ENCODE results near the gene PAOX. TPM values are rescaled to one million over a fixed set of nuclear protein-coding genes. Genes with fewer than 3 reads are reported as not detected.
A peak's percentile ranks its signal among the peaks of the same experiment; 100 is the strongest.
"Not testable (repeated sequence)": the region's sequence is repeated elsewhere in the genome, so short reads cannot be mapped to it uniquely, and the experiment has no call there.

PAOX gene
- total RNA-seq, 1 donor from 2014 or later: 16.9 TPM

DNA sequence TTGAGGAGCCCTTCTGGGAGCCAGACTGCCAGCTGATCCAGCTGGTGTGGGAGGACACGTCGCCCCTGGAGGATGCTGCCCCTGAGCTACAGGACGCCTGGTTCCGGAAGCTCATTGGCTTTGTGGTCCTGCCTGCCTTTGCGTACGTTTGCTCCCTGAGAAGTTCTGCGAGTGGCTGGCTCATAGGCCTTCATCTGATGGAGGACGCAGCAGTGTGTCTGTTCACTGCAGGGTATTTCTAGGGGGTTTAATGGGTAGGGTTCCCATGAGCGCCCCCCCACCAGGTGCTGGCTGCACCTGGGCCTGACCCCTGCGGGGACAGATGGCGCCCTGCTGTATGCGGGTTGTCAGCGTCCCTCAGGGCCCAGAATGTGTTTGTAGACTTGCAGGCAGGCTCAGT lies 5.0 kb downstream of the PAOX start:
- TF ChIP-seq, protein P1, sequence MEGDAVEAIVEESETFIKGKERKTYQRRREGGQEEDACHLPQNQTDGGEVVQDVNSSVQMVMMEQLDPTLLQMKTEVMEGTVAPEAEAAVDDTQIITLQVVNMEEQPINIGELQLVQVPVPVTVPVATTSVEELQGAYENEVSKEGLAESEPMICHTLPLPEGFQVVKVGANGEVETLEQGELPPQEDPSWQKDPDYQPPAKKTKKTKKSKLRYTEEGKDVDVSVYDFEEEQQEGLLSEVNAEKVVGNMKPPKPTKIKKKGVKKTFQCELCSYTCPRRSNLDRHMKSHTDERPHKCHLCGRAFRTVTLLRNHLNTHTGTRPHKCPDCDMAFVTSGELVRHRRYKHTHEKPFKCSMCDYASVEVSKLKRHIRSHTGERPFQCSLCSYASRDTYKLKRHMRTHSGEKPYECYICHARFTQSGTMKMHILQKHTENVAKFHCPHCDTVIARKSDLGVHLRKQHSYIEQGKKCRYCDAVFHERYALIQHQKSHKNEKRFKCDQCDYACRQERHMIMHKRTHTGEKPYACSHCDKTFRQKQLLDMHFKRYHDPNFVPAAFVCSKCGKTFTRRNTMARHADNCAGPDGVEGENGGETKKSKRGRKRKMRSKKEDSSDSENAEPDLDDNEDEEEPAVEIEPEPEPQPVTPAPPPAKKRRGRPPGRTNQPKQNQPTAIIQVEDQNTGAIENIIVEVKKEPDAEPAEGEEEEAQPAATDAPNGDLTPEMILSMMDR (IDR thresholded peaks at IDR 0.05): no peak
- peaks cover 27% of the 10 kb centered on the region for H3K36me3 Mint-ChIP-seq (ENCODE audit: low read depth)
- POLR2A ChIA-PET: no interaction called here
- CTCF ChIA-PET: no interaction called here
- peaks cover 51% of the 10 kb centered on the region for H3K4me1 Mint-ChIP-seq
- intact Hi-C loops (cut with micrococcal nuclease): no loop called here
- peak overlapping the region; percentile 41 for H3K27ac Mint-ChIP-seq
- H3K9me3 Mint-ChIP-seq: no peaks in the 10 kb centered on the region
- ATAC-seq (ENCODE audit: low read depth): no peak
- DNase-seq: no peak
- no peak overlapping the region for H3K4me3 Mint-ChIP-seq
- no peaks in the 10 kb centered on the region for H3K27me3 Mint-ChIP-seq

DNA sequence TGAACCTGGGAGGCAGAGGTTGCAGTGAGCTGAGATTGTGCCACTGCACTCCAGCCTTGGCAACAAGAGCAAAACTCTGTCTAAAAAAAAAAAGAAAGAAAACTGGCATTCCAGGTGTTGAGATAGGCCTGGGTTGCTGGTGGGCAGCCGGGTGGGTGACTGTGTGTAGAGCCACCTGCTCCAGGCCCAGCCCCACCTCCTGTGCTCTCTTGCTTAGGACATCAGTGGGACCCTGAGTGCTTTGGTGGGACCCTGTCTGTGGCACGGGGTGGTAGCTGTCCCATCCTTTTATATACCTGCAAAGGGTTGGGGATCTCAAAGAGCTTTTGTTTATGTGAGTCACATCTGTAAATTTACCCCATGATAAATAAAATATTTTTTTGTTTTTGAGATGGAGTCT lies 6.2 kb downstream of the PAOX start:
- peaks cover 54% of the 10 kb centered on the region for H3K4me1 Mint-ChIP-seq
- POLR2A ChIA-PET: no interaction called here

DNA sequence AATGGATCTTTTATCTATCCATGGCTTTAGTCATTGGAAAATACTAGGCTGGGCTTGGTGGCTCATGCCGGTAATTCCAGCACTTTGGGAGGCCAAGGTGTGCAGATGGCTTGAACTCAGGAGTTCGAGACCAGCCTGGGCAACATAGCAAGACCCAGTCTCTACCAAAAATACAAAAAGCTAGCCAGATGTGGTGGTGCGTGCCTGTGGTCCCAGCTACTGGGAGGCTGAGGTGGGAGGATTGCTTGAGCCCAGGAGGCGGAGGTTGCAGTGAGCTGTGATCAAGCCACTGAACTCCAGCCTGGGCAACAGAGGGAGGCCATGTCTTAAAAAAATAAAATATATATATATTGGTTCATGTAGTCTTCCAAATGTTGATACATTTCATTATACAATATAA lies 7.9 kb downstream of the PAOX start:
- POLR2A ChIA-PET: interaction anchor here (1.6 to 6.5 kb wide), 2 partner anchors 8 to 12 kb away, joined by 3 to 52 read pairs; partner anchors contain the start of gene PAOX

More for the DNA sequence above, 6.2 kb downstream of the PAOX start:
- intact Hi-C loops (cut with micrococcal nuclease): no loop called here
- Mint-ChIP-seq H3K27me3 (no peaks in the 10 kb centered on the region), H3K36me3 (ENCODE audit: low read depth) (peaks cover 27% of the 10 kb centered on the region), H3K4me3 (no peak overlapping the region), H3K9me3 (no peaks in the 10 kb centered on the region), H3K27ac (no peak overlapping the region)
- DNase-seq: no peak
- TF ChIP-seq, protein P1 (IDR thresholded peaks at IDR 0.05): no peak
- CTCF ChIA-PET: no interaction called here
- no peak for ATAC-seq (ENCODE audit: low read depth)

DNA sequence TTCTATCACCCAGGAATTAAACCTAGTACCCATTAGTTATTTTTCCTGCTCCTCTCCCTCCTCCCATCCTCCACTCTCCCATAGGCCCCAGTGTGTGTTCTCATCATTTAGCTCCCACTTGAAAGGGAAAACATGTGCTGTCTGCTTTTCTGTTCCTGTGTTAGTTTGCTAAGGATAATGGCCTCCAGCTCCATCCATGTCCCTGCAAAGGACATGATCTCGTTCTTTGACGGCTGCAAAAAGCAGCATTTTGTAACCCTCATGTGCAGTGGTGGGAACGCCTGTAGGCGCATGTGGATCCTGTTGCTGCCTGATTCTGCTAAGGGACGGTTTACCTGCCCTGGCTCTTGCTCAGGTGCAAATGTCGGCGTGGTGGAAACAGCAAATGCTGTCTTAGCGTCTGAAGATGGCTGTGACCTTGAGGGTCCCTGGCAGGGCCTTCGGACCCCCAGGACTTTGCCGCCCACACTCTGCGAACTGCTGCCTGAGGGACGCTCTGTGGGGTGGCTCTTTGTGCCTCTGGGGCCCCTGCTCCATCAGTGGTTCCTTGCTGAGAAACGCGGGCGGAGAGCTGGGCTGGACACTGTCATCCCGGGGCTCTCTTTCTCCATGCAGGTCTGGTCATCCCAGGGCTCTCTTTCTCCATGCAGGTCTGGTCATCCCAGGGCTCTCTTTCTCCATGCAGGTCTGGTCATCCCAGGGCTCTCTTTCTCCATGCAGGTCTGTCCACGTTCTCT lies 9.3 kb downstream of the PAOX start:
- peak overlapping the region; percentile 83 for H3K4me3 Mint-ChIP-seq
- POLR2A ChIA-PET: interaction anchor here (1.0 to 6.5 kb wide), 8 partner anchors 9 to 113 kb away, joined by 3 to 52 read pairs (median 6); partner anchors contain the start of genes ECHS1, FUOM and PAOX
- peak overlapping the region; percentile 90 for H3K27ac Mint-ChIP-seq
- no peak for DNase-seq
- H3K36me3 Mint-ChIP-seq (ENCODE audit: low read depth): peaks cover 12% of the 10 kb centered on the region
- TF ChIP-seq, protein P1 (IDR thresholded peaks at IDR 0.05): no peak
- ATAC-seq (ENCODE audit: low read depth): no peak
- intact Hi-C loops (cut with micrococcal nuclease): loop anchor here (2.0 kb wide), 1 partner anchor 54 kb away; no protein-coding TSS in a partner anchor
- CTCF ChIA-PET: interaction anchor here (3.0 kb wide), 1 partner anchor 59 kb away, joined by 11 read pairs; no protein-coding TSS in a partner anchor
- peaks cover 62% of the 10 kb centered on the region for H3K4me1 Mint-ChIP-seq
- no peaks in the 10 kb centered on the region for H3K27me3 Mint-ChIP-seq
- no peaks in the 10 kb centered on the region for H3K9me3 Mint-ChIP-seq

More for the DNA sequence above, 7.9 kb downstream of the PAOX start:
- H3K4me3 Mint-ChIP-seq; intact Hi-C loops (cut with micrococcal nuclease); DNase-seq; H3K27ac Mint-ChIP-seq; H3K9me3 Mint-ChIP-seq; CTCF ChIA-PET; H3K27me3 Mint-ChIP-seq; ATAC-seq (ENCODE audit: low read depth): not testable (repeated sequence)
- Mint-ChIP-seq H3K4me1 (peaks cover 54% of the 10 kb centered on the region), H3K36me3 (ENCODE audit: low read depth) (peaks cover 22% of the 10 kb centered on the region)

DNA sequence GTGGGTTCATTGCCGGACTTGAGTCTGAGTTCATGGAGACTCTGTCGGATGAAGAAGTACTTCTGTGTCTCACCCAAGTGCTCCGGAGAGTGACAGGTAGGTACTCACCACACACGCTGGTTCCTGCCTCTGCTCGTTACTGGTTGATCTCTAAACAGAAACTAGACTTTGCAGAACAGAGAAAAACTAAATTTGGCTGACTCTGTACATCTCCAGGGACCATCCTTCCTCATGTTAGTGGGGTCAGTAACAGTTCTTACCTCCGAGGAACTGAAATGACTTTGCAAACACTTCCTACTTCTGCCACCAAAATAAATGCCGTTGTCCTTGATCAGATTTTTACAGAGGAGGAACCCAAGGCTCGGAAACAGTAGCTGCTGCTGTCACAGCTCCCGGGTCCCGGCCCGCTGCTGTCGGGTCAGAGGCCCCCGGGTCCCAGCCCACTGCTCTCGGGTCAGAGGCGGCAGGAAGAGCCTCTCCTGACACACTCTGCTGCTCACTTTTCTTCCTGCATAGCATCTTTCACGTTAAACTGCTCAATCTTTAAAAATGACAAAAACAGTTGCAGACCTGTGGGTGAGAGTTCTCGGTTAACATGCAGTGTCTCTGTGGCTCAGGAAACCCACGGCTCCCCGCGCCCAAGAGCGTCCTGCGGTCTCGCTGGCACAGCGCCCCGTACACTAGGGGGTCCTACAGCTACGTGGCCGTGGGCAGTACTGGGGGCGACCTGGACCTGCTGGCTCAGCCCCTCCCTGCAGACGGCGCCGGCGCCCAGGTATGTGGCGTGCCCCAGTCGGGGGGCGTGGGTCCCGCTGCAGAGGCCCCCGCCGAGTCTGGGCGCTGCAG lies 10.1 kb downstream of the PAOX start:
- ATAC-seq (ENCODE audit: low read depth): peak; percentile 84
- intact Hi-C loops (cut with micrococcal nuclease): loop anchor here (1.0 to 2.0 kb wide), 6 partner anchors 10 to 114 kb away; partner anchors contain the start of genes ECHS1, FUOM and PAOX

More for the DNA sequence above, 10.1 kb downstream of the PAOX start:
- Mint-ChIP-seq H3K36me3 (ENCODE audit: low read depth) (peaks cover 10% of the 10 kb centered on the region), H3K27me3 (no peaks in the 10 kb centered on the region), H3K4me3 (peak overlapping the region; percentile 83), H3K4me1 (peaks cover 63% of the 10 kb centered on the region), H3K9me3 (no peaks in the 10 kb centered on the region), H3K27ac (peak overlapping the region; percentile 90)
- TF ChIP-seq, protein P1 (IDR thresholded peaks at IDR 0.05): no peak
- ChIA-PET CTCF (interaction anchor here (1.4 to 3.0 kb wide), 2 partner anchors 17 to 60 kb away, joined by 3 to 11 read pairs; no protein-coding TSS in a partner anchor), POLR2A (interaction anchor here (0.9 to 6.5 kb wide), 10 partner anchors 10 to 114 kb away, joined by 3 to 52 read pairs (median 6); partner anchors contain the start of genes ECHS1, FUOM and PAOX)
- no peak for DNase-seq
